HG02884 (cell line): ENCODE measurements around the gene SP140.
A peak's percentile ranks its signal among the peaks of the same experiment; 100 is the strongest.
"Not testable (repeated sequence)": the region's sequence is repeated elsewhere in the genome, so short reads cannot be mapped to it uniquely, and the experiment has no call there.

Experiments
- ATAC-seq: cut with Tn5 transposase; IDR thresholded peaks from one replicate; pipeline ENCODE4 v1.9.1; 2021; ENCODE audit warnings: mild to moderate bottlenecking, moderate library complexity; ENCODE audit not compliant: unreplicated experiment

The SP140 gene

DNA sequence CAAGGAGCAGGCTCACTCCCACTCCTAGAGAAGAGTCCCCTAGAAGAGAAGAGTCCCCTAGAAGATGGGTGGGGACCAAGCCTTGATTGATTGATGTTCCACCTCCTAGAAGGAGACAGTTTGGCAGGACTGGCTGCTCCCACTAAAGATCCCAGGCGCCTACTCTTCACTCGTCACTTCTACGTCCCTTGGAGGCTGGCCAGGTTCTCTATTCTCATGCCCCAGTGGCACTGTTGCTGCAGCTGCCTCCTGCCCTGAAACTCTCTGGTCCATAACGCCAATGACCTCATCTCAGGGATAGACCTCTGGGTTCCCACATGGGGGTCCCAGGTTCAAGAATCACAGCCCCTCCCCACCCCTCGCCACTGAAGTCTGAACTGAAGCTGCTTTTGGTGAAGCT, 99.0 kb downstream of the SP140 start:
- no peak for ATAC-seq

DNA sequence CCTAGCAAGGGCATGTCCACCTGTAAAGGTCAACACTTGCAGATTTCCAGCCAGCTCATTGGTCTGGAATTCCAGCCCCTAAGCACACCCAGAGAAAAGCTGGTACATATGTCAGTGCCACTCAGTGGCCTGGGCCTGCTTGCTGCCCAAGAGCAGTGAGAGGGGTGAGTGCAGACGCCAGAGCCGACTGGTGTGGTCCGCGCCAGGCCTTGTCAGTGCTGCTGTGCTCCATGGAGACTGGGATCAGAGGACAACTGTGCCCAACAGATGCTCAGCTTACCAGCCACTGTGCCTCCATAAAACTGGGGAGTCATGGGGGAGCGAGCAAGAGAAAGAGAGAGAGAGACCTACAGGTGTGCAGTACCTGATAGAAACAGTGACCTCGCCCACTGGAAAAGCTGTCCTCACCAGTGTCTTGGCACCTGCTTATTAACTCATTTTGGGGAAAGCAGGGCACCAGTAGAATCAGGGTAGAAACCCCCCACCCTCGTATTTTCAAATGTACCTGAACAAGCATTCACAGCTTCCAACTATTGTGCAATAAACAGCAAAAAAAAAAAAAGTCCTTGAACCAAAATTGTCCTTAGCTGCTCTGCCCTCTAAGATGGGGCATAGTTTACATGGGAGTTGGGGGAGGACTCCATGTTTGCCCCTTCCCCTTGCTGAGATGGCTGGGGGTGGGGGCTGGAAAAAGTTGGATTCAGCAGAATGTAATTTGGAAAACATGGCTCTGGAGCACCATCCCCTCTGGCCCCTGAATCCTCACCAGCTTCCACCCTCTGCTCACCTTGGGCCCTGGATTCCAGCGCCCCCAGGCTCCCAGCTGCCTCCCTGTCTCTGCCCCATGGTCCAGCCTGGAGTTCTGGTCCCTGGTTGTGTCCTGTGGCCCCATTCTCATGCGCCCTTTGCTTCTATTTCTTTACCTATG, 100.0 kb downstream of the SP140 start:
- ATAC-seq: no peak

DNA sequence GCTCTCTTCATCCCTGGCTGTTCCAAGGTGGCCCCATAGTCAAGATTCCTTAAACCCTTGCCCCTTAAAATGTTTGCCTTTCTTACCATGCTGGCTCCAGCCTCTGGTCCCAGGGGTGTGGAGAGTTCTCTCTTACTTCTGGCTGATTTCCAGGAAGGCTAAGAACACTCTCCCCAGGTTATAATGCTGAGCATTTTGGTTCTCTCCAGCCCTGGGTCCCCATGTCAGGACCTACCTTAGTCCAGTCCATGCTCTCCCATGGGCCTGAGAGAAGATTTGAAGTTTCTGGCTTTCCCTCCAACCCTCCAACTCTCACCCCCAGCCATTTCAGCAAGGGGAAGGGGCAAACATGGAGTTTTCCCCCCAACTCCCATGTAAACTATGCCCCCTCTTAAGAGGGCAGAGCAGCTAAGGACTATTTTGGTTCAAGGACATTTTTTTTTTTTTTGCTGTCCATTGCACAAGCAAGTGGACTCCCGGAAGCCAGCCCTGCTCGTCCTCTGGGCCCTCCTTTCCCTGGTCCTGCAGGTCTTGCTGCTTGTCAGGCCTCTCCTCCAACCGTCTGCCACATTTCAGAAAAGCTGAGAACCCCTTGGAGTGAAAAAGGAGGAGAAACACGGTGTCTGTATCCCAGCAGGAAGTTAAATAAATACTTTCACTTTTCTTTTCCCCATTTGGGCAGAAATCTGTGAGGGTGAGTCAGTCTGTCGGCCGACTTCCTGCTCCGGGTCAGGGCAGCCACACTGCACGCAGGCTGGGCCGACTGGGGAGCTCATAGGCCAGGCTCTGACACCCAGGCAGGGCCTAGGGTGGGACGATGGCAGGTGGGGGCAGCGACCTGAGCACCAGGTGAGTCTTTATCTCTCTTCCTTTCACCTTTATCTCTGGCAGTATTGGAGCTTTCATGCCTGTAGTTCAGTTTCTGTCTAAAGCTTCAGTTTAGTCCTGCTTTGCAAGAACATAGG, 101.2 kb downstream of the SP140 start, which contains the start of gene SP140L:
Gene SP140L (plus strand): TSS at position 741 of the 965 bp plus-strand sequence. CDS start 77 bp downstream, at position 818.
- peak; percentile 90 for ATAC-seq

DNA sequence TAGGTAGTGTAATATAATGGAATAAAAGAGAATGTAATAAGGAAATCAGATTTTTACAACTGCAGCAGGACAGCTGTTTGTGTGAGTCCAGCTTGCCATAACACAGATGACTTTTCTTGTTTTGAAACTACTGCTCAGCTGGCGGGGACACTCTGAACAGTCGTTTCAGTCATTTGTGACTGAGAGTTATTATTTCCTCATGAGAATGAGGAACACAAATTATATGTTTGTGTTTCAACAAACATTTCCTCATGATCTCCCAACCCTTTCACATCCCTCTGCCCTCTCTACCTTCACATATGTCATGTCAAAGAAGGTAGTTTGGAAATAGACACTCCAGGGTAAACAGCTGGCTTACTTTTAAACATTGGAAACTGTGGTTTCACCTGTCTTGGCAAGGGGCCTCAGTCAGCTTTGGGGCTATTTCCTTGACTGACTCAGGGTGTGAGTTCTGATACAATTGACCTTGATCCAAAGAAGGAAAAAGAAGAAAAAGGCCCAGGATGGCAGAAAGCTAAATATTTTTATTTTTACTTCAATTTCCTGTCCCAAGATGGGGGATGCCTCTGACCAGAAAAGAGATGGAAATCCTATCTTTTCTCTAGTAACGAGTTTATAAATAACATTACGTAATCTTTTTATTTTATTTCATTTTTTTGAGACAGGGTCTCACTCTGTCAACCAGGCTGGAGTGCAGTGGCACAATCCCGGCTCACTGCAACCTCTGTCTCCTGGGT, 102.0 kb downstream of the SP140 start:
- peak; percentile 67 for ATAC-seq

DNA sequence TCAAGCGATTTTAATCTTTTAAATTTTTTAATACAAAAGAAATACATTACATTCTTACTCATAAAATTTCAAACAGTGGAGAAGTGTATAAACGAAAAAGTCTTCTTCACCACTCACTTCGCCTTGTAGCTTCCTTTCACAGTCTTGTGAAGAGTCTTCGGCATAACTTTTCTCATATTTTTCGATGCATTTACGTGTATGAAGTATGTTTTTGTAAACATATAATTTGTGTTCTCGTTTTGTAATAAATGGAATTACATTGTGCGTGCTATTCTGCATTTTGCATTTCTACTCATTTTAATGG, 102.6 kb downstream of the SP140 start:
- ATAC-seq: no peak

DNA sequence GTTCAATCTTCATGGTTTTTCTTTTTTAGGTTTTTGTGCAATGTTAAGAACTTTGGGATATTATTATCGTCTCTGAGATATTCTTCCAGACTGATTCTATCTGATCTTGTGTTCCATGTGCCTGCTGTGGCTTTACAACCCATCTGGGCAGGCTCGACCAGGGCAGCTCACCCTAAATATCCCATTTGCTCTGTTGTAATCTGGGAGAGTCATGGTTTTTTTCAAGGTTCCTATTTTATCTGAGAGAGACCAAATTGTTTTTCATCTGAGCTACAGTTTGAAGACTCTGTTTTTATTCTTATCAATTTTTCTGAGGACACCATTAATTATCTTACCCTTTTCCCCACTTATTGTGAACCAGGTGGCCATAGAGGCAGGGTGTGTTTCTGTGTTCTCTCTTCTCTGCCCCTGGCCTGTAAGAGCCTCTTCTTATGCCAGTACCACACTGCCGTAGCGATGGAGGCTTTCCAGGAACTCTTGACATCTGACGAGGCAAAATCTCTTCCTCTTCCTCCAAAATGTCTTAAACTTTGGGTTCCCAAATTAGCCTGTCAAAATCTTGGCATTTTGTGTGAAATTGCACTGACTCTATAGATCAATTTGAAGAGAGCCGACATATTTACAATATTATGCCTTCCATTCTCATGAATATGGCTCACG, 104.5 kb downstream of the SP140 start:
- ATAC-seq: no peak

DNA sequence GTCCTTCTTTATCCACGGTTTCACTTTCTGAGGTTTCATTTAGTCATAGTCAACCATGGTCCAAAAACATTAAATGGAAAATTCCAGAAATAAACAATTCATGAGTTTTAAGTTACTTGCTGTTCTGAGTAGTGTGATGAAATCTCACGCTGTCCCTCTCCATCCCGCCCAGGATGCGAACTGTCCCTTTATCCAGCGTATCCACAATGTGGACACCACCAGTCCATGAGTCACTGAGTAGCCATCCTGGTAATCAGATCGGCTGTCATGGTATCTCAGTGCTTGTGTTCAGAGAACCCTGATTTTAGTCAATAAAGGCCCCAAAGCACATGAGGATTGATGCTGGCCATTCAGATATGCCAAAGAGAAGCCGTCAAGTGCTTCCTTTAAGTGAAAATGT, 105.2 kb downstream of the SP140 start:
- no peak for ATAC-seq

DNA sequence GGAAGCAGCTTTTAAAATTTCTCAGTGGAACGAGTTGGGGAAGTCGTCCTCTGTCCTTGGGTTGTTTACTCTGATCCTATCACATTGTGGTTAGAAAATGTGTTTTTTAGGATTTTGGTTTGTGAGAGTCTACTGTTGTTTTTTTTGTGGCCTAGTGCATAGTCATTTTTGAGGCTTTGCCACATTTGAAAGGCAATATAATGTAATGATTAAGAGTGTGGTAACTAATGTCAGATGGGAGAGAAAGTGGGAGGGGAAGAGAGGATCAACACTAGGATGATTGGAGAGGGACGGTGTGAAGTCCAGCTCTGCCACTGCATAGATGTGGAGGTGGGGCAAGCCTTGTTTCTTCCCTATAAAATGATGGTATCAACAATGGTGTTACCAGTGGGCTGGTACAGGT, 109.9 kb downstream of the SP140 start:
- no peak for ATAC-seq

DNA sequence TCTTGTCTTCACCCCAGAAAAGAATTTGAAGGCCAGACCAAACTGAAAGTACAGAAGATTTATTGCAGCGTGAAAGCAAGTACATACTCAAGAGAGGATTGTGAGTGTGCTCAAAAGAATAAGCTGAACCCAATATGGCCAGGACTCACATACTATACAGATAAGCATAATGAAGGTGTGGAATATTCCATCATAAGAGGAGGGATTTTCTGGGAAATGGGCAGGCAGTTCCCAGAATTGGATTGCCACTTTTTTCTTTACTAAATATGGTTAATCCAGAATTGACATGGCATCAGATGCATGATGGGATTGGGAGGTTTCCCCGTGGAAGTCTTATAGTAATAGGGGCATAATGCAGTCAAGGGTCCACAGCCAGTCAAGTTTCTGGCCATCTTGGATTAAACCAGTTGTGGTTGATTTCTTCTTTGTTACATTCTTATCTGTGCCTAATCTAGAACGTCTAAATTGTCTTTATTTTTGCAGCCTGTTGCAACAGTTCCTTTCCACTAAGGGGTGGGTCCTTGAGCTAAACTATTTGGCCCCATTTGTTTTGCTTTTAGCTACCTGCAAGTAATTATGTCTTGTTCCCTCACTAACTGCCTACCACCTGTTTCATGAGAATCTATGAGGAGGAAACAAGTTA, 110.4 kb downstream of the SP140 start:
- ATAC-seq: no peak

DNA sequence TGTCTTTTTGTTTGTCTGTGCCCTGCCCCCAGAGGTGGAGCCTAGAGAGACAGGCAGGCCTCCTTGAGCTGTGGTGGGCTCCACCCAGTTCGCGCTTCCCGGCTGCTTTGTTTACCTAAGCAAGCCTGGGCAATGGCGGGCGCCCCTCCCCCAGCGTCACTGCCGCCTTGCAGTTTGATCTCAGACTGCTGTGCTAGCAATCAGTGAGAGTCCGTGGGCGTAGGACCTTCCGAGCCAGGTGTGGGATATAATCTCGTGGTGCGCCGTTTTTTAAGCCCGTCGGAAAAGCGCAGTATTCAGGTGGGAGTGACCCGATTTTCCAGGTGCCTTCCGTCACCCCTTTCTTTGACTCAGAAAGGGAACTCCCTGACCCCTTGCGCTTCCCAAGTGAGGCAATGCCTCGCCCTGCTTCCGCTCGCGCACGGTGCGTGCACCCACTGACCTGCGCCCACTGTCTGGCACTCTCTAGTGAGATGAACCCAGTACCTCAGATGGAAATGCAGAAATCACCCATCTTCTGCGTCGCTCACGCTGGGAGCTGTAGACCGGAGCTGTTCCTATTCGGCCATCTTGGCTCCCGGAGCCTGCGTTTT, 116.5 kb downstream of the SP140 start:
- ATAC-seq: not testable (repeated sequence)

DNA sequence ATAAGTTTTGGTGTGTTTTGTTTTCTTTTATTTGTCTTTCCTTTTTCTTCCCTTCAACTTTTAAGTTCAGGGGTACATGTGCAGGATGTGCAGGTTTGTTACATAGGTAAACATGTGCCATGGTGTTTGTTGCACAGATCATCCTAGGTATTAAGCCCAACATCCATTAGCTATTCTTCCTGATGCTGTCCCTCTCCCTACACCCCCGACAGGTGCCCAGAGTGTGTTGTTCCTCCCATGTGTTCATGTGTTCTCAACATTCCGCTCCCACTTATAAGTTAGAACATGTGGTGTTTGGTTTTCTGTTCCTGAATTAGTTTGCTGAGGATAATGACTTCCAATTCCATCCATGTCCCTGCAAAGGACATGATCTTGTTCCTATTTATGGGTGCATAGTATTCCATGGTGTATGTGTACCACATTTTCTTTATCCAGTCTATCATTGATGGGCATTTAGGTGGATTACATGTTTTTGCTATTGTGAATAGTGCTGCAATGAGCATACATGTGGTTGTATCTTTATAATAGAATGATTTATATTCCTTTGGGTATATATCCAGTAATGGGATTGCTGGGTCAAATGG, 117.6 kb downstream of the SP140 start:
- ATAC-seq: not testable (repeated sequence)

DNA sequence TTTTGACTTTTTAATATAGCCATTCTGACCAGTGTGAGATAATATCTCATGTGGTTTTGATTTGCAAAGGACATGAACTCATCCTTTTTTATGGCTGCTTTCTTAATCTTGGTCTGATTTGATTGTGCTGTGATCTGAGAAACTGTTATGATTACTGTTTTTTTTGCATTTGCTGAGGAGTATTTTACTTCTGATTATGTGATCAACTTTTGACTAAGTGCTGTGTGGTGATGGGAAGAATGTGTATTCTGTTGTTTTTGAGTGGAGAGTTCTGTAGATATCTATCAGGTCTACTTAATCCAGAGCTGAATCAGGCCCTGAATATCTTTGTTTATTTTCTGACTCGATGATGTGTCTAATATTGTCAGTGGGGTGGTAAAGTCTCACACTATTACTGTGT, 118.2 kb downstream of the SP140 start:
- no peak for ATAC-seq

DNA sequence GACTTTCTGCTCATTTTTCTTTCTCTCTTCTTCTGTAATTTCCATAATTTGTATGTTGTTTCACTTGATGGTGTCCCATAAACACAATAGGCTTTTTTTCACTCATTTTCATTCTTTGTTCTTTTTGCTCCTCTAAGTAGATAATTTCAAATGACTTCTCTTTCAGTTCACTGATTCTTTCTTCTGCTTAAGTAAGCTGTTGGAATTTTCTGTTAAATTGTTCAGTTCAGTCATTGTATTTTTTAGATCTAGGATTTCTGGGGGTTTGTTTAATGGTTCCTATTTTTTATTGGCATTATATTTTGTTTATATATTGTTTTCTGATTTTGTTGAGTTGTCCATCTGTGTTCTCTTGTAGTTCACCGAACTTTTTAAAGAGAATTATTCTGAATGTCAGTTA, 120.9 kb downstream of the SP140 start:
- ATAC-seq: no peak

DNA sequence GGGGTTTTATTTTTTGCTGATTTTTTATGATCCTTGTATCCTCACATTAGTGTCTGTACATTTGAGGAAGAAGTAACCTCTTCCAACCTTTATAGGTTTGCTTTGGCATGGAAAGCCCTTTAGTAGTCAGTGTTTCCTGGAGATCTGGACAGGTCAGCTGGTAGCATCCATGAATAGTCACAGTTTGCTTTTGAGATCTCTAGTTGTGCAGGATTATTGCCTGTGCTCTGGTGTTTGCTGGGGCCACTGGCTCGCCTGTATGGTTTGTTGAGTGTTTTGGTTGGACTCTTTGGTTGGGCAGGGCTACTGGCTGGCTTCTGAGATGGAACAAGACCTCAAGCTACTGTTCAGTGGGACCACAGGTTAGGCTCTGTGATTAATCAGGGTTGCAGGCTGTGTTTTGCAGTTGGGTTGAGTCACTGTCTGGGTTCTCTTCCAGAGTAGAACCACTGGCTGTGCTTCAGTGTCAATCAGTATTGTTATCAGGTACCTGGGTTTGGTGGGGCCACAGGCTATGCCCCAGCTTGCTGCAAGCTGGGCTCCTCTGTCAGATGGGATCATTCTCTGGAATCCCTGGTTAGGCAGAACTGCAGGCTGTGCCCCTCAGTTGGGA, 121.5 kb downstream of the SP140 start:
- ATAC-seq: no peak

DNA sequence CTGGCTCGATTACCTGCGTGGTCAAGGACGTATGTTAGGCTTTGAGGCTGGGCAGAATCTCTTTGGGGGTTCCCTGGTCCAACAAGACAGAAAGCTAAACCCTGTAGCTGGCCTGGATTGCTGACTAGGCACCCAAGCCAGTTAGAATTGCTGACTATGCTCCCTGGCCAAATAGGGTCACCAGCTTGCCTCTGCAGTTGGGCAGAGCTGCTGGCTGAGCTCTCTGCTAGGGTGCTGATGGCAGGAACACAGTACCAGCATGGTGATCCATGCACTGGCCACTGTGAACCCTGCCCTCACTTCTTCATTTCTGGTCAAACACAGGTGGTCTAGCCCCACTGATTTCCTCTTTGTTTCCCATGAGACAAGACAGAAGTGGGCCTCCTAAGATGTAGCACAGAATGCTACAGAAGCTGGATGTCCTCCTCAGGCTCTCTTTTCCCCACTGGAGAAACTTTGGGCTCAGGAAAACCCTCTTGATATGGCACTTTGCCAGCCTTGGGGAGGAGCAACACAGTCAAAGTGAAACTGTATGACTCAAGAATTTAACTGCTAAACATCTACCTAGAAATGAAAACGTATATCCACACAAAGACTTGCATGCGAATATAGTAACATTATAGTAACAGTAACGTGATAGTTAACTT, 122.2 kb downstream of the SP140 start:
- ATAC-seq: peak; percentile 54

DNA sequence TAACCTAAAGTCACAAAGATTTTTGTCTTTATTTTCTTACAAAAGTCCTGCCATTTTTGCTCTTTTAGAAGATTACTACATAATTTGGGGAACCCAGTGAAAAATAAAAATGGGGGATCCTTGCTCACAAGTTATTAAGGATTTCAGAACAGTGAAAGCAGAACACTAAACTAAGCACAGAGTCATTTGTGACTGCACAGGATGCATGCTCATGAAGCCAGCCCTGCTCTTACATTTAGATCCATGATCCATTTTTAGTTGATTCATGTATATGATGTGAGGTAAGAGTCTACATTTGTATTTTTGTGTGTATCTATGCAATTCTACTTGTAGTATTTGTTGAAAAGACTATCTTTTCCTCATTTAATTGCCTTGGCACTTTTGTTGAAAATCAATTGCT, 123.3 kb downstream of the SP140 start:
- ATAC-seq: no peak

DNA sequence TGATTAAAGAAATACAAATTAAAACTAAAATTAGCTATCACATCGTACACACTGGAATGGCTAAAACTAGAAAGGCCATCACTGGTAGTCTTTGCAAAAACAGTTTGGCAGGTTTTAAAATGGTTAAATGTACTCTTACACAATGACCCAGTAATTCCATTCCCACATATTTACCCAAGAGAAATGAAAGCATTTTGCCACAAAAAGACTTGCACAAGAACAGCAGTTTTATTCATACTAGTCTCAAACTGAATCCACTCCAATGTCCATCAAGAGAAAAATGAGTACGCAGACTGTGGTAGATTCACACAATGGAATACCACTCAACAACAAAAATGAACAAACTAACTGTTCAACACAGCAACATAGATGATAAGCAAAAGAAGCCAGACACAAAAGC, 130.5 kb downstream of the SP140 start:
- no peak for ATAC-seq

DNA sequence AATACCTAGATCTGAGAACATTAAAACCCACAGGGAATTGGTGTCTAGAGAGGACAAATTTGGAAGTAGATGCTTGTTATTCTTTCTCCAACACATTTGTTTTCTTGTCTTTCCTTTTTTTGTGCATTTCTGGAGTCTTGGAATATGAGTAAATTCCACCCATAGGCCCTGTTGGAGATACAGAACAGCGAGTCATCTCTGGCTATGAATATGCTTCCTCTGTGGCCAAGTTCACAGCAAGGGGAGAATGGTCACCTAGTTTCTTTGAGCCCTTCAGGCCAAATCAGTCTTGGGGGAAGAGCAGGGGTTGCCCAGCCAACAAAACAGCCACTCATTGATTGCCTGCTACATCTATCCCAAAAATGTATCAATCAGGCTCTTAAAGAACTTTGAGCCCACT, 132.8 kb downstream of the SP140 start:
- no peak for ATAC-seq
